GM19395 (cell line): Measurements from ENCODE around the gene TRIM65.
A peak's percentile ranks its signal among the peaks of the same experiment; 100 is the strongest.
"Not testable (repeated sequence)": the region's sequence is repeated elsewhere in the genome, so short reads cannot be mapped to it uniquely, and the experiment has no call there.

Source experiments
- ATAC-seq: cut with Tn5 transposase; IDR thresholded peaks from one replicate; pipeline ENCODE4 v1.9.1; 2021; ENCODE audit warnings: mild to moderate bottlenecking, moderate library complexity; ENCODE audit not compliant: unreplicated experiment

Gene TRIM65

DNA sequence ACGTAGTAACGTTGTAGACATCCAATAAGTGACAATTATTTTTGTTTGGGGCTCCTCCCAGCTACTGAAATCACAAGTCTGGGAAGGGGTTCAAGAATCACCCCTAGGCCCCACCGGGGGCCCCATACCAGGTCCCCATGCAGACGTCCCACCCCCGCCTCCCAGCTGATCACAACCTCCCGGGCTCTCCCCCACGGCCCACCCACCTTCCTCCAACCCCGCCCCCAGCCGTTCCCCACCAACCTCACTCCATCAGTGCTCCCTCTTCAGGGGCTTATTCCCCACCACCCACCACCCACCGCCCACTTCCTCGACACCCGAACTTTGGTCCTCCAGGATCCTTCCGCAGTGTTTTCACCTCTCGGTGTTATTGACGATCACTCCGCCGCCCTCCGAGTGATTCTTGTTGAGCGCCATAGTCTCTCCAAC is 41.9 kb downstream of the TRIM65 start:
- no peak for ATAC-seq

DNA sequence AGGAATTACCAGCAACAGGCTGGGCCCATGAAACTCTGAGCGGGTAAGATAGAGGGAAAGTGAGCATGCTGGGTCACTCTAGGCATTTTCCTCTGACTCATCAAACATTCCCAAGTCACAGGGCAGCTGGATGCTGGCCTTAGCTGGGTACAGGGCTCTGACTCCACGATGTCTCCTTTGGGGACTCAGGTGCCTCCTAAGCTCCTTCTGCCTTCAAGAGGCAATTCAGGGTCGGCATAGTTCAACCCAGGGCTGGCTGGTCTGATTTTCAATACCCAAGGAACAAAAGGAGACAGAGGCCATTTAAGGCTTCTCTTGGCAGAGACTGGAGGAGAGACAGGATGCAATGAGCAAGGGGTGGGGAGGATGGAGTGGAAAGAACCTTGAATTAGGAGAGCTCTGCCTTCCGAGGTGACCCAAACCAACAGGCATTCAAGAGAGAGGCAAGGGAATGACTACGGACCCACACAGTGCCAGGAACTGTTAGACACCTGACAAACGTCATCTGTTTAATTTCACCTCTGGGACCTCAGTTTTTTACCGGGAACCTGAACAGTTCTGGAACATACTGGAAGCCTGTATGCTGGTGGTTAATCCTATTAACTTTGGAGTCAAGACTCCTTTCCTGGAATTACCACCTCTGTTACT is 42.5 kb downstream of the TRIM65 start:
- ATAC-seq, result no peak

DNA sequence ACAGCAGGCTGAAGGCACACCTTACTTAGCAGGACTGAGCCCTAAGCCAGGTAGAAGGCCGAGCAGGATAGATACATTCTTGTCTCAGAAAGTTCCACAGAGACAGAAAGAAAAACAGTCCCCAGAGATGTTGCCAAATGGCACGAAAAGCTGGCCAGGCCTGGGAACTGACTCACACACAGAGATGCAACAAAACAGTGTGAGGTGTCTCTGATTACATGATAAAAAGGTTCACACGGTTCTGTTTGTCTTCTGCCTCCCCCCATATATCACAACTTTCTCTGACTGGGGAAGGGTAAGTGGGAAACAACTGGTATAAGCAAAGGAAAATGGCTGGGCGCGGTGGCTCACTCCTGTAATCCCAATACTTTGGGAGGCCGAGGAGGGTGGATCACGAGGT is 43.3 kb downstream of the TRIM65 start:
- no peak for ATAC-seq

- not testable (repeated sequence) for ATAC-seq
These were observed 45.1 kb downstream of the TRIM65 start for GRCh38 chr17:75851693-75851991.

- no peak for ATAC-seq
These were observed 45.6 kb downstream of the TRIM65 start for GRCh38 chr17:75850928-75851692.

DNA sequence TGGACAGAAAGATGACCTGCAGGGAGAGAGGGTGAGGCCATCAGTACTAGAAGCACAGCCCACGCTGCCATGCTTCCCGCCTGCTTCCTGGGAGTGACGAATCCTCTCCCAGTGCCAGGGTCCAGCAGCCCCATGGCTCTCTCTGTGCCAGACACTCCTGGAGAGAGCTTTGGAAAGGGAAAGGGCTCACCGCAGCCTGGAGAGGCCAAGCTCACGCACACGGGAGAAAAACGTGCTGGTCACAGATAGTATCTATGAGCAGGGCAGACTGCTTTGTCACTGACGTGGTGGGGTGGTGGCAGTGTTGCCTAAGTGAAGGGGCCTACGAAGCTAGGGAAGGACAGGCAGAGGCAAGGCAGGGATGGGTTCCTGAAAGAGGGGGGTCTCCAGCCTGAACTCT is 47.0 kb downstream of the TRIM65 start:
- ATAC-seq, result no peak

GRCh38 chr17:75849279-75849646 is 47.5 kb downstream of the TRIM65 start:
- no peak for ATAC-seq

DNA sequence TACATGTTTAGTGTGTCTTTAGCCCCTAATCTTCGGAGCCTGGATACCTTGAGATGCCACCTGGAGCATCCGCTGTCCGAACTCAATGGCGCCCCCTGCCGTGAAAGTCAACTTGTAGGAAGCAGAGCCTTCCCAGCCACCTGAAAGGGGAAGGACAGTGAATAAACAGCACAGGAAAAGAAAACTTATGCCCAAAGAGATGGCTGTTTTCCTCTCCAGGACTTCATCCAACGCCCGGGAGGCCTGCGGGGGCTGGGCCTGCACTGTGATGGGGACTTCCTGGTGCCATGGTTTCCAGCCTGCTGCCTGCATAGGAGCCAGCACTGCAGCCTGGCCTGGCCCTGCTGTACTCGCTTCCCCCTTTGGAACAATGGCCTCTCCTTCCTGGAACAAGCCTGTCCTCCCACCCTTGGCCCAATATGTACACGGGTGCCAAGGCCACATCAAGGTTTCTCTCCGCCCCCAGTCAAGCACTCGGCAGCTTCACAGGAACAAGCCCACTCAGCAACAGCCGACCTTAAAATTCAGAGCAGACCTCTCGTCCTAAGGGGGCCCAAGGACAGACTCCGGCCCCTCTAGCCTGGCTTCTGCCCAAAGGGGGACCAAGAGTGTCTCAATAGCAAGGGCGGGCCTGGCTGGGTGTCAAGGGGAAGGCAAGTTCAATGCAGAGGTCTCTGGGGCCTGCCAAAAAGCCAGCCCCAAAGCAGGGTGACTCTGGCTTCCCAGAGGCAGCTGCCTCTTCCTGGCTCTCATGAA is 48.0 kb downstream of the TRIM65 start:
- ATAC-seq, result no peak

- ATAC-seq, result no peak
These were observed 48.9 kb downstream of the TRIM65 start for GRCh38 chr17:75847614-75848522.

GRCh38 chr17:75846692-75847613 is 49.8 kb downstream of the TRIM65 start:
- ATAC-seq, result no peak

DNA sequence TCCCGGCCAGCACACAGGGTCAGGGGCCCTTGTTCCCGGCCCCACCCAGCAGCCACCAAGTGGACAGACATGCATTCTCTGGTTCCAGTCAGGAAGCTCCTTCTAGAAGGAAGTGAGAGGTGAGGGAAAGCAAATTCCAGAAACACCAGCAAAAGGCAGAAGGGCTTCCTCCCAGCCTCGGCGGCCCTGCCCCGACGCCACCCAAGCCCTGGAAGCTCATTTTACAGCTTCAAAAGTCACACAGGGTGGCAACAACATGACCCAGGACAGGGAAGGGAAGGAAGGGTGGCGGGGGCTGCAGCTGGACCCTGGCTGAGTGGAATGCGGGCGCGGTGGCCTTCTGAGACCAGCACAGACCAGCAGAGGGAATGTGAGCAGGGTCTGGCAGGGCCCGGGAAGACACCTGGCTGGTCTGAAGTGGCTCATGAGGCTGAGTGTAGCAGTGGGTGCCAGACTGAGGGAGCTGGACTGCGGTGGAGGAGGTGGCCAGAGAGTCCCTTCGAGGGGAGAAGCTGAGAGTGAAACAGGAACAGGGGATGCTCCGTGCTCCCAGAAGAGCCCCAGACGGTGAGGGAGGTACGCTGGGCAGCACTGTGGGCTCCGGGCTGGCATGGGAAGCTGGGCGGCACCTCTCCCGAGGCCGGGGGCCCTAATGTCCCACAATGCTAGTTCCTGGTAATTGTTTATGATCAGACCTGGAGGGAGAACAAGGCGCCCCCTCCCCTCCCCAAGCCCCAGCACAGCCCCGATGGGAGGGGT is 50.6 kb downstream of the TRIM65 start:
- no peak for ATAC-seq

DNA sequence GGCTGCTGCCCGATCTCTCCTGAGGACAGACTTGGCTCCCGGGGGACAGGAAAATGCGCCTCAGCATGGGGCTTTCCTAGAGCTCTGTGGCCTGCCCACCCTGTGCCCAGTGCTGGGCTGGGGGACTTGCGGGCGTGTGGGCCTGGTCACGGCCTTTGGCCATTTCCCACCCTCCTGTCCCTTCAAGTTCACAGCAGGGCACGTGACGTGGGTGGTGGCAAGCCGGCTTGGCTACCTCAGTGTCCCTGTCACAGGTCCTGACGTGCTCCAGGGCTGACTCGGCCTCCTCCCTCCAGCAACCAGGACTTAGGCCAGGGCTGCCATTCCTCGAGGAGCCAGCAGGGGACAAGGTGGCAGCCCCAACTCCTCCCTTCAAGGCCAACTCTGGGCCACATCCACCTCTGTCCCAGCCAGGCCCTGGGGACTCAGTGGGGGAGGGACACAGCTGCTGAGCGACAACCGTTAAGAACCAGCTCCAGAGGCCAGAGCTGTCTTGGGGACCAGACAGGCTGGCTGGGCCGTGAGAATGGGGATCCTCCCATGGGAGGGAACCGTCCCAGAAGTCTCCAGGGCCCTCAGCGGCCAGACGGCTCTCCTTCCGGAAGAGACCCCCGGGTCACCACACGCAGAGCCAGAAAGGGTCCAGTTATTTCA is 51.6 kb downstream of the TRIM65 start:
- ATAC-seq, result peak; percentile 67

DNA sequence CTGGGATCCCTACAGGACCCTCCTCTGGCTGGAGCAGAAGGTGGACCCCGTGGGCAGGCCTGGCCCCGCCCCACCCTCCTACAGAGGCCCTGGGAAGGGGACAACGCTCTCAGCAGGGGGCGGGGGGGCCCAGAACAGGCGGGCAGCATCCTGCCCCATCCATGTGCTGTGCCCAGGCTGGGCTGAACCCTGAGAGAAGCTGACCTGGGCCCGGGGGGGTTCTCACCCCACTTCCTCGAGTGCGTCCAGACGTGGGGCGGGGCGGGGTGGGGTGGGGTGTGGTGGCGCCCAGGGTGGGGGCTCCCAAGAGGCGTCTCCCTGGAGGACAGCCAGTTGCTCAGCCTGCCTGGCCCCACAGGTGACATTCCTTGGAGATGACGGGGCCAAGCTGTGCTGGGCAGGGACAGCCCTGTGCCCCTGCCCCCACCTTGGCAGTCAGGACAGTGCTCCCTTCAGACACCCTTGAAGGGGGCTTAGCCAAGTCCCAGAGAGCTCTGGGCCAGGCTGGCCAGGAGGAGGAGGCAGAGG is 52.2 kb downstream of the TRIM65 start:
- no peak for ATAC-seq

DNA sequence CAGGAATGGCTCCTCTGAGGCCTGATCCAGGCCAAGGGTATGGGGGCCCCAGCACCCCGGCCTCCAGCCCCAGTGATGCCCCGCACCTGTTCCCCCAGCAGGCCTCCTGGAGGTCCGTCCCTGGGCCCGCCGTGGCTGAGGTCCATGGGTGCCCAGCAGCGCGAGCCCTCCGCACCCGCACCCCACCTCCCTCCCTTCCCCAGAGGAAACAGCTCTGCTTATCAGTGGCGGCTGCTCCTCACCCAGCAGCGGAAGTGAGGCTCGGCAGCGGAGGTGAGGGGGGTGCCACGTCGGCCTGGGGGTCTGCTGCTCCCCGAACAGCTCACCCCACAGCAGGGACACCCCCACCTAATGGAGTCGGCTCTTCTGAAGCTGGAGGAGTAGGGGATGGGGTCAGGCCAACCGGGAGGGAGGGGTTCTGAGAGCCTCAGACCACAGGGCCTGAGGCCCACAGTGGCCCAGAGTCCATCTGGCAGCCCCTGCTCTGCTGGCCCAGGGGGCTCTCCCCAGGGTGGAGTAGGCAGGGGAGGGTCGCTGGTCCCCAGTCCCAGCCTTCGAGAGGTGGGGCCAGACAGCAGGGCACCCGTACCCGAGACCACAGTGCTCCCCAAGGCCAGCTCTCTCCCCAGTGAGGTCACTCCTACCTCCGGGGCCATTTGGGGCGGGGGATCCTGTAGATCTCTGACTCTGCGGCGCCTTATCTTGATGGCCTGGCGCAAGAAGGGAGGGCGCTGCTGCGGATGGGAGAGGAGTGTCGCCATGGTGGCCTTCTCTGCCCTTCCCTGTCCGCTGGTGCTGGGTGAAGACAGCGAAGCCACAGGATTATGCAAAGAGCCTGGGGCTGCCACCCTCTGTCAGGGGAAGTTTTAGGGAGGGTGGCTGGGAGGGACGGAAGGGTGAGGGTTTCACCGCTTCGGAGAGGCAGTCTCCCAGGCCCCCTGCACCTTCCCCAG is 52.9 kb downstream of the TRIM65 start, which contains the start of gene UNC13D:
TSS of gene UNC13D (minus strand) at position 828 of the 953 bp plus-strand sequence. CDS start at position 761, 67 bp downstream.
- ATAC-seq, result no peak

- ATAC-seq, result no peak
These were observed 53.7 kb downstream of the TRIM65 start for GRCh38 chr17:75842963-75843576.

DNA sequence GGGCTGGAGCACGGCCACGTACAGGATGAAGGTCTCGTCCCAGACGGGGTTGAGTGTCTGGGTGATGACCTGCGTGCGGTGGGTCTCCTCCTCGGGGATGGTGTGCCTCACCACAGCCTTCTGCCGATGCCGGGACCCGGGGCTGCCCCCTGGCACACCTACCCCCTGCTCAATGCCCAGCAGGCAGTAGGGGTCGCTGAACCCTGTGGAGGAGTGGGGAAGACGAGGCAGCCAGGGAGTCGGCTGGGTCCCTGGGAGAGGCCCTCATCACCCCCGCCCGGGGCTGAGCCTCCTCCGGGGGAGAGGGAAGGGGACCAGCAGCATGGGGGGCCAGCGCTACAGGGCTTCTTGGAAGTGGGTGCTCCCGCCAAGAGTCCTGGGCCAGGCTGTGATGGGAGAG is 54.3 kb downstream of the TRIM65 start:
- ATAC-seq, result no peak

DNA sequence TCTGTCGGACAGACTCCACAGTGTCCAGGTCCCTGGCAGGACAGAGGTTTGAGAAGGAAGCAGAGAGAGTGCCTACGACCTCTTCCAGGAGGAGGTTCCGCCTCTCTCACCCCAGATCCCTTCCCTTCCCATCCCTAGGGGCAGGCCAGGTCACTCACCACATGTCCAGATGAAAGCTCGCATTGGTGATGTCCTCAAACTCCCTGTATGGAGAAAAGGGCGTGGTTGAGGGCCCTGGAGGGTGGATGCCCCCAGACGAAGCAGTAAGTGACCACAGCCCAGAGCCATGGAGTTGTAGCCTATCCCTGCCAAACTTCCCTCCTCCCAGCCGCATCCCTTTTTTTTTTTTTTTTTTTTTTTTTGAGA is 56.0 kb downstream of the TRIM65 start:
- ATAC-seq, result no peak
